Ishikawa (cell line): ENCODE measurements around the gene MAPK8IP1.

Source experiments
- CREB1 ChIP-seq: IDR thresholded peaks from 2 replicates; pipeline ENCODE4 v1.6.1; 2012; ENCODE audit warnings: low read depth
- EP300 ChIP-seq: IDR thresholded peaks from 2 replicates; pipeline ENCODE4 v1.6.1; 2012; ENCODE audit warnings: borderline replicate concordance
- FOXM1 ChIP-seq: IDR thresholded peaks from 2 replicates; pipeline ENCODE4 v1.6.1; 2012; ENCODE audit warnings: low read depth, borderline replicate concordance
- MAX ChIP-seq: IDR thresholded peaks from 2 replicates; pipeline ENCODE4 v1.6.1; 2012
- NFIC ChIP-seq: IDR thresholded peaks from 2 replicates; pipeline ENCODE4 v1.6.1; 2012
- REST ChIP-seq: IDR thresholded peaks from 2 replicates; pipeline ENCODE4 v1.6.1; 2012; ENCODE audit warnings: low read depth, mild to moderate bottlenecking
- TAF1 ChIP-seq: IDR thresholded peaks from 2 replicates; pipeline ENCODE4 v1.6.1; 2012; ENCODE audit warnings: low read depth, mild to moderate bottlenecking
- TEAD4 ChIP-seq: IDR thresholded peaks from 2 replicates; pipeline ENCODE4 v1.6.1; 2012
- ZBTB7A ChIP-seq: IDR thresholded peaks from 2 replicates; pipeline ENCODE4 v1.6.1; 2012; ENCODE audit warnings: low read depth

DNA sequence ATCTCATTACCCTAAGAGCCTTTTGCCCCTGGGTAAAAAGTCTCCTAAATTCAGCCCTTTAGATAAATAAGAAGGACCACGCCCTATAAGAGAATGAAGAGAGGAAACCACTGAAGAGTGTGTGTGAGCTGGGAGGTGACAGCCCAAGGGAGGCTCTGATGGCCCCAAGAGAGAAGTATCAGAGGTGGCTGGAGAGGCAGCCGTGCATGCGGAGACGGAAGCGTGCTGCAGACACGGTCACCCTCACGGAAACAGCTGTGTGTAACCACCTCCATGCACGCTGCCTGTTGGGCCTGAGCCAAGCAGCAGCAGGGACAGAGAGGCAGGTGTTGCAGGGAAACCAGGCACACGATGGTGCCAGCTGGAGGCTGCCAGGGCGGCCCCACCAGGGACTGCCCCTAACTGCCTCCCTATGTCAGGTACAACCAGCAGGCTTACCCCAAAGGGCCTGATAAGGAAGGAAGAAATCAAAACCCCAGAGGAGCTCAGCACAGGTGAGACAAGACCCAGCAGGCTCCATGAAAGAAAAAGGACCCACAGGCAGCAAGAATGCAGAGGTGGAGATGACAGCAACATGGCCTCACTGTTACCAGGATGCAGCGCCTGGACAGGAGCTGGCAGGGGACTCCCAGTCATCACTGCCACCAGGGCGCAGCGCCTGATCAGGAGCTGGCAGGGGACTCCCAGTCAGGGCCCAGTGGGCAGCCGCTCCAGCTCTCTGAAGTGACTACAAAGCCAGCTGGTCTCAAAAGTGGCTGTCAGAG, 44.8 kb downstream of the MAPK8IP1 start:
- TF ChIP-seq EP300 = no peak
- no peak for TF ChIP-seq CREB1
- no peak for TF ChIP-seq TAF1
- TF ChIP-seq NFIC = no peak
- no peak for TF ChIP-seq FOXM1
- TF ChIP-seq ZBTB7A = no peak
- no peak for TF ChIP-seq MAX
- no peak for TF ChIP-seq REST
- no peak for TF ChIP-seq TEAD4
